Activated CD4-positive, alpha-beta T cell treated with anti-CD3 and anti-CD28 coated beads, Interleukin-2, amount 50 U/mL, for 1 hour (primary cell): ENCODE measurements around the gene LIPG.
"Not testable (repeated sequence)": the region's sequence is repeated elsewhere in the genome, so short reads cannot be mapped to it uniquely, and the experiment has no call there.

Experiments used
- DNase-seq: peaks from one replicate; pipeline ENCODE4 v3.0.0-alpha.2; 2020

LIPG gene

DNA sequence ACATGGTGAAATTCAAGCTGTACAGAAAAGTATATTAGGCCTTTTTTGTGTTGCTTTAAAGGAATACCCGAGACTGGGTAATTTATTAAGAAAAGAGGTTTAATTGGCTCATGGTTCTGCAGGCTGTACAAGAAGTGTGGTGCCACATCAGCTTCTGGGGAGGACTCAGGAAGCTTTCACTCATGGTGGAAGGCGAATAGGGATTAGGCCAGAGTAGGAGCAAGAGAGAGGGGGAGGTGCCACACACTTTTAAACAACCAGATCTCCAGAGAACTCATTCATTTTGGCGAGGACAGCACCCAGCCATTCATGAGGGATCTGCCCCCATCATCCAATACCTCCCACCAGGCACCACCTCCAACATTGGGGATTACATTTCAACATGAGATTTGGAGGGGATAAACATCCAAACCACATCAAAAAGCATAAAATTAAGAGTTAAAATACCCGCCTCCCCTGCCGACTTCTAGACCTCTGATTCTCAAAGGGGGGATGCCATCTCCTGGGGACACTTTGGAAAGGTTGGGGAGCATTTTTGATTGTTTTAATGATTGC lies 15.1 kb upstream of the LIPG start:
- no peak for DNase-seq

DNA sequence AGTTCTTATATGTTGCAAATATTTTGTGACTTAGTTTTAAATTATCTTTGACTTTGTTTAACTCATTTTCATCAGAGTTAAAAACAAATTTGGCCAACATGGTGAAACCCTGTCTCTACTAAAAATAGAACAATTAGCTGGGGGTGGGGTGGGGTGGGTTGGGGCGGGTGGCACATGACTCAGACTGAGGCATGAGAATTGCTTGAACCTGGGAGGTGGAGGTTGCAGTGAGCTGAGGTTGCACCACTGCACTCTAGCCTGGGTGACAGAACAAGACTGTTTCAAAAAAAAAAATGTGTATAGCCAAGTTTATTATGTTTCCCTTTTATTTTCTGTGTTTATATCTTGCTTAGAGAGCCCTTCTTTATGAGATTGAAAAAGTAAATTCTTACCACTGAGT lies 14.2 kb upstream of the LIPG start:
- DNase-seq, result no peak

DNA sequence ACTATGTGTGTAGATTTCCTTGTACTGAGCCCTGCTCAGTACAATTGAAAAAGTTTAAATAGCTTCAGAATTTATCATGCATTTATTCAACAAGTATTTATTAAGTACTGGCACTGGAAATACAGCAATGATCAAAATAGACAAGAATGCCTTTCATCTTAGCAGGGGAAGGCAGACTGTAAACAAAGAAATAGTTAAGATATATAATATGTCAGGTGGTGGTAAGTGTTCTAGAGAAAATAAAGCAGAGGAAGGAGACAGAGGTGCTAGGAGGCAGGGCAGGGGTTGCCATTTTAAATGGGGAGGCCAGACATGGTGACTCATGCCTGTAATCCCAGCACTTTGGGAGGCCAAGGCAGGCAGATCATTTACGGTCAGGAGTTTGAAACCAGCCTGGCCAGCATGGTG lies 13.6 kb upstream of the LIPG start:
- no peak for DNase-seq

- no peak for DNase-seq
Measured at GRCh38 chr18:49550621-49551339, 11.1 kb upstream of the LIPG start.

DNA sequence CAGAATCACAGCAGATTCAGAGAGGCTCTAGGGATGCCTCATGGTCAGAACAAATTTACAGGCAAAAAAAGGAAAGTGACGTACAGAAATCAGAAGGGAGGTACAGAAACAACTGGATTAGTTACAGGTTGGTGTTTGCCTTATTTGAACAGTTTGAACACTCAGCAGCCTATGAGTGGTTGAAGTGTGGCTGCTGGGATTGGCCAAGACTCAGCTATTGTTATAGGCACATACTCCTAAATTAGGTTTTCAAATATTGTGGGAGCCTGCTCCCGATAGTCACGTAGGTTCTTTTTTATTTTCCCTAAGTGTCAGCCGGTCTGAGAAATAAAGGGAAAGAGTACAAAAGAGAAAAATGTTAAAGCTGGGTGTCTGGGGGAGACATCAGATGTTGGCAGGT lies 8.9 kb upstream of the LIPG start:
- no peak for DNase-seq

DNA sequence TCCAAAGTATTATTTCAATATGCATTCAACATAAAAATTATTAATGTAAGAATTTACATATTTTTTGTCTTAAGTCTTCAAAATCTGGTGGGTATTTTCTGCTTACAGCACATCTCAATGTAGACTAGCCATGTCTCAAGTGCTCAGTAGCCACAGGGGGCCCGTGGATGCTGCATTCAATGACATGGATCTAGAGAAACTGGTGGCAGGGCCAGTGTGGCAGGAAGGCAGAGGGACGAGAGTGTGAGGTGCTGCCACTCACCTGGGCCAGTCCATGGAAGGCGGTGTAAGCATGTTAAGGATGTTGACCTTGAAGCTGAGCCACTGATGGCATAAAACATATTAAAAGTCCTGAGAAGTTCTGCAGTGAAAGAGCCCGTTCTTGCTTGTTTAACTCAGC lies 6.2 kb upstream of the LIPG start:
- DNase-seq, result no peak

DNA sequence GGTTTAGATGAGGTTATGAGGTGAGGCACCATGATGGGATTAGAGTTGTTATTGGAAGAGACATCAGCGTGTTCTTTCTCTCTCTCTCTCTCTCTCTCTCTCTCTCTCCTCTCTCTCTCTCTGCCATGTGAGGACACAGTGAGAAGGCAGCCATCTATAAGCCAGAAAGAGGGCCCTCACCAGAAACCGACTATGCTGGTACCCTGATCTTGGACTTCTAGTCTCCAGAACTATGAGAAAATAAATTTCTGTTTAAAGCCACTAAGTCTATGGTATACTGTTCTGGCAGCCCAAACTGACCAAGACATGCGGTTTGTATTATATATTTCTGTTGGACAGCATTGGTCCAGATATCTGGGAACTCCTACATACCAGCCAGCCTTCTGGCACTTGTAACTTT lies 3.5 kb upstream of the LIPG start:
- no peak for DNase-seq

- not testable (repeated sequence) for DNase-seq
Measured at GRCh38 chr18:49559326-49559931, 2.4 kb upstream of the LIPG start.

- no peak for DNase-seq
Measured at GRCh38 chr18:49560277-49560623, 1.6 kb upstream of the LIPG start.

GRCh38 chr18:49560624-49561288 lies 1.1 kb upstream of the LIPG start:
- no peak for DNase-seq

DNA sequence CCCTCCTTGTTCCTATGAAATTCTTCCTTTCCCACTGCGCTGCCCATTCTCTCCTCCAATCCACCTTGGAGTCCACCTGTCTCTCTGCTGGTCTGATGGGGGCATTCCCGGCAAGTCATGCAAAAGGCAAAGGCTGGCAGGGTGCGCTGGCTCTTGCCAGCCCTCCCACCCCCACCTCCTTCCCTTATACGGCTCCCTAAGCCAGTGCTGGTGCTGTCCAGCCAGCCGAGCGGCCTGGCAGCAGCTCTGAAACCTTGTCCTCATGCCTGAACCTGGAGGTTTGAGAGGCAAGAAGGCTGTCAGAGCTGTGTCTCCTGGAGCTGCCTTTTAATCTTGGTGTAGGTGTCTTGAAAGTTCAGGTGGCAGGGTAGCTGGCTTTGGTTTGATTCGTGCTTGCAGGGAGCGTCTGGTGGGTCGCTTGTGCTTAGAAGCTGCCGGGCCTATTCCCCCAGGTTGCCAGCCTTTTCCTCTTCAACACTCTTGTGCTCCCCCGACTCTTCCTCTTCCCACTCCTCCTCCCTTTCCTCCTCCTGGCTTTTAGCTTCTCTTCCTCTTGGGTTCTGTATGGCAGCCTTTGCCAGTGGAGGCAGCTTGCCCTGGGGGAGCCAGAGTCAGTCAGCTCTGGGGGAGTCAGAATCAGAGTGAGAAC lies 748 bp downstream of the LIPG start:
- no peak for DNase-seq

GRCh38 chr18:49563130-49563540 lies 1.3 kb downstream of the LIPG start:
- no peak for DNase-seq

GRCh38 chr18:49563701-49564517 lies 2.1 kb downstream of the LIPG start:
- DNase-seq, result no peak

DNA sequence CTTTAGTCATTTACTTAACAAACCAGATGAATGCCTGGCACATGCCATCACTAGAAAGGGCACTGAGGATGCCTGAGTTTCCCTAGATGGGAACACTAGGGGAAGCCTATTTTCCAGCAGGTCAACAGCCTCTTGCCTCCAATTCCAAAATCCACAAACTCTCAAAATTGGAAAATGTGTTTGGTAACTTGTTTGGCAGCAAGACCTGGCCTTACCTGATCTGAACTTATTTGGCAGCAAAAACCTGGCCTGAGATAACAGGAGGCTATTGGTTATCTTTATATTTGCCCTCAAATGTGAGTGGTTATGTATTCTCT lies 2.6 kb downstream of the LIPG start:
- DNase-seq, result no peak

- no peak for DNase-seq
Measured at GRCh38 chr18:49565101-49565500, 3.2 kb downstream of the LIPG start.

DNA sequence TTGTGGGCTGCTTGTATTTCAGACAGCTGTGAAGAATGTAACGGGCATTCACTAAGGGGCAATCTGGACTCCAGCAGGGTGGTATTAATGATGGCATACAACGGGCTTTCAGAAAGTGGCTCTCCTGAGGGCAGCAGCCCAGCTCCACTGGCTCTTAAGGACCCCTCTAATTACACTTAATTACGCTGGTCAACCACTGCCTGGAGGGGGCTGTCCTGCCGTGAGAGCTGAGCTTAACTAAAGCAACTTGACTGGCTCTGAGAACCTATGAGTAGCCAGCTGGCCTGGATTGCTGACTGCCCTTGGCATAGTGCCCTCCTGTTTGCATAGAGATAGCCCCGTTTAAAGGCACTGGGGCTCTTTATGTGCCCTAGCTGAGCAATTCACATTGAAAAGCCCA lies 3.8 kb downstream of the LIPG start:
- DNase-seq, result no peak

- no peak for DNase-seq
Measured at GRCh38 chr18:49566217-49566770, 4.4 kb downstream of the LIPG start.

- no peak for DNase-seq
Measured at GRCh38 chr18:49566985-49567384, 5.1 kb downstream of the LIPG start.

GRCh38 chr18:49569724-49570123 lies 7.9 kb downstream of the LIPG start:
- no peak for DNase-seq

- DNase-seq, result no peak
Measured at GRCh38 chr18:49570836-49571235, 9.0 kb downstream of the LIPG start.

- no peak for DNase-seq
Measured at GRCh38 chr18:49572611-49573345, 10.9 kb downstream of the LIPG start.

GRCh38 chr18:49573835-49574234 lies 12.0 kb downstream of the LIPG start:
- DNase-seq, result no peak
